Endodermal cell (in vitro differentiated cells): ENCODE data around the gene ST6GALNAC6. TPM values are rescaled to one million over a fixed set of nuclear protein-coding genes. Genes with fewer than 3 reads are reported as not detected.
A peak's percentile ranks its signal among the peaks of the same experiment; 100 is the strongest.

Experiments used
- DNase-seq: peaks from one replicate; pipeline ENCODE4 v3.0.0-alpha.2; 2017
- H3K27ac ChIP-seq: 2 replicates; pipeline ENCODE4 v1.5.1; 2013; ENCODE audit warnings: mild to moderate bottlenecking, low read depth, low read length, moderate library complexity
- H3K27me3 ChIP-seq: 2 replicates; pipeline ENCODE4 v1.6.1; 2013; ENCODE audit warnings: mild to moderate bottlenecking, low read length, moderate library complexity; ENCODE audit not compliant: insufficient read depth, control insufficient read depth, poor library complexity, severe bottlenecking
- H3K36me3 ChIP-seq: 2 replicates; pipeline ENCODE4 v1.7.0; 2013; ENCODE audit warnings: mild to moderate bottlenecking, low read length, moderate library complexity; ENCODE audit not compliant: control insufficient read depth, insufficient read depth
- H3K4me1 ChIP-seq: one replicate; pipeline ENCODE4 v1.7.0; 2013; ENCODE audit warnings: low read length; ENCODE audit not compliant: control insufficient read depth, insufficient read depth
- H3K4me3 ChIP-seq: 2 replicates; pipeline ENCODE4 v1.5.1; 2013; ENCODE audit warnings: mild to moderate bottlenecking, low read length, moderate library complexity
- H3K9ac ChIP-seq: 2 replicates; pipeline ENCODE4 v1.6.1; 2013; ENCODE audit warnings: mild to moderate bottlenecking, low read length, moderate library complexity; ENCODE audit not compliant: poor library complexity, severe bottlenecking; ENCODE audit errors: extremely low read depth
- H3K9me3 ChIP-seq: 2 replicates; pipeline ENCODE4 v1.6.1; 2013; ENCODE audit warnings: mild to moderate bottlenecking, low read length, moderate library complexity; ENCODE audit not compliant: control insufficient read depth
- H3K27ac Mint-ChIP-seq: 2 replicates; pipeline ENCODE4 v1.8.0; 2020; ENCODE audit warnings: mixed read lengths
- H3K27me3 Mint-ChIP-seq: 2 replicates; pipeline ENCODE4 v1.8.0; 2021; ENCODE audit warnings: mild to moderate bottlenecking, mixed read lengths; ENCODE audit not compliant: insufficient read depth
- H3K36me3 Mint-ChIP-seq: 2 replicates; pipeline ENCODE4 v1.8.0; 2020; ENCODE audit warnings: low read depth, mixed read lengths
- H3K4me1 Mint-ChIP-seq: 2 replicates; pipeline ENCODE4 v1.8.0; 2020; ENCODE audit warnings: mixed read lengths
- H3K4me3 Mint-ChIP-seq: 2 replicates; pipeline ENCODE4 v1.8.0; 2020; ENCODE audit warnings: mild to moderate bottlenecking, moderate library complexity, mixed read lengths
- H3K9me3 Mint-ChIP-seq: 2 replicates; pipeline ENCODE4 v1.8.0; 2020; ENCODE audit warnings: mild to moderate bottlenecking, mixed read lengths
- CTCF ChIP-seq: fragments of 200-600 bp; sonication (generic); conservative IDR thresholded peaks from 2 replicates; pipeline ENCODE4 v1.5.0; 2021; ENCODE audit warnings: antibody characterized with exemption, mild to moderate bottlenecking
- WGBS, 2 experiments: methylation state at CpG; one replicate each; pipeline versions ENCODE4 v1.1.5 to v1.1.7; 2013; ENCODE audit warnings: missing lambda C conversion rate in 2 of 2, mixed read lengths in 1 of 2; ENCODE audit not compliant: insufficient coverage in 1 of 2, insufficient read length in 1 of 2; 5-methylcytosine and 5-hydroxymethylcytosine counted together
- total RNA-seq, 2 donors: library from RNA; stranded (reverse); fragmentation: NEBNext Ultra II Directional in 1 of 2; extraction: Animal tissue kit (Norgen Biotek cat#: 25700) in 1 of 2; gene quantifications; 2 replicates in 1 of 2; 3 replicates in 1 of 2; pipeline ENCODE4 v1.2.1, GENCODE V29; 2021

The ST6GALNAC6 gene
- total RNA-seq, 2 donors from 2014 or later = 42.3 to 44.2 TPM

GRCh38 chr9:127927988-127928675 lies 28.7 kb upstream of the ST6GALNAC6 start:
- H3K9me3 Mint-ChIP-seq = no peaks in the 10 kb centered on the region
- WGBS, 2 experiments = 19 to 28% methylated on average over 15 to 24 of the region's 24 CpGs
- H3K27ac Mint-ChIP-seq = no peak overlapping the region

GRCh38 chr9:127927201-127927987 lies 28.0 kb upstream of the ST6GALNAC6 start:
- DNase-seq = peak; percentile 99
- H3K9me3 ChIP-seq = no peaks in the 10 kb centered on the region
- H3K4me3 ChIP-seq = peak overlapping the region; percentile 75
- peak overlapping the region; percentile 76 for H3K4me3 Mint-ChIP-seq
- H3K4me1 Mint-ChIP-seq = peaks cover 12% of the 10 kb centered on the region
- 1 to 2% methylated on average over 18 to 55 of the region's 56 CpGs for WGBS, 2 experiments
- H3K27ac ChIP-seq = no peak overlapping the region
- peaks cover 49% of the 10 kb centered on the region for H3K27me3 Mint-ChIP-seq
- peak overlapping the region; percentile 84 for H3K27ac Mint-ChIP-seq
- H3K4me1 ChIP-seq = no peaks in the 10 kb centered on the region
- H3K36me3 Mint-ChIP-seq = no peaks in the 10 kb centered on the region
- H3K27me3 ChIP-seq = peaks cover 51% of the 10 kb centered on the region
- TF ChIP-seq CTCF = no peak
- no peaks in the 10 kb centered on the region for H3K9me3 Mint-ChIP-seq
- no peaks in the 10 kb centered on the region for H3K36me3 ChIP-seq
- H3K9ac ChIP-seq = no peak overlapping the region

More at GRCh38 chr9:127927988-127928675, 28.7 kb upstream of the ST6GALNAC6 start:
- Mint-ChIP-seq H3K36me3 (no peaks in the 10 kb centered on the region), H3K4me3 (peak overlapping the region; percentile 76), H3K27me3 (peaks cover 46% of the 10 kb centered on the region), H3K4me1 (peaks cover 12% of the 10 kb centered on the region)
- TF ChIP-seq CTCF = no peak
- DNase-seq = peak; percentile 87
- Histone ChIP-seq H3K27ac (no peak overlapping the region), H3K36me3 (no peaks in the 10 kb centered on the region), H3K9ac (no peak overlapping the region), H3K27me3 (peaks cover 51% of the 10 kb centered on the region), H3K9me3 (no peaks in the 10 kb centered on the region), H3K4me1 (no peaks in the 10 kb centered on the region), H3K4me3 (no peak overlapping the region)

- DNase-seq = no peak
- Mint-ChIP-seq H3K36me3 (no peaks in the 10 kb centered on the region), H3K27ac (no peak overlapping the region), H3K9me3 (no peaks in the 10 kb centered on the region), H3K27me3 (peaks cover 54% of the 10 kb centered on the region), H3K4me1 (peaks cover 12% of the 10 kb centered on the region), H3K4me3 (peak overlapping the region; percentile 76)
- WGBS, 2 experiments = 7 to 11% methylated on average over 7 to 19 of the region's 19 CpGs
- no peaks in the 10 kb centered on the region for H3K36me3 ChIP-seq
- no peak for TF ChIP-seq CTCF
- peak overlapping the region; percentile 75 for H3K4me3 ChIP-seq
- H3K4me1 ChIP-seq = no peaks in the 10 kb centered on the region
- no peaks in the 10 kb centered on the region for H3K9me3 ChIP-seq
- H3K27me3 ChIP-seq = peaks cover 56% of the 10 kb centered on the region
- no peak overlapping the region for H3K27ac ChIP-seq
- no peak overlapping the region for H3K9ac ChIP-seq
Measured at GRCh38 chr9:127926906-127927200, 27.4 kb upstream of the ST6GALNAC6 start.
